ENCODE data around the gene HOXA2.

The HOXA2 gene

DNA sequence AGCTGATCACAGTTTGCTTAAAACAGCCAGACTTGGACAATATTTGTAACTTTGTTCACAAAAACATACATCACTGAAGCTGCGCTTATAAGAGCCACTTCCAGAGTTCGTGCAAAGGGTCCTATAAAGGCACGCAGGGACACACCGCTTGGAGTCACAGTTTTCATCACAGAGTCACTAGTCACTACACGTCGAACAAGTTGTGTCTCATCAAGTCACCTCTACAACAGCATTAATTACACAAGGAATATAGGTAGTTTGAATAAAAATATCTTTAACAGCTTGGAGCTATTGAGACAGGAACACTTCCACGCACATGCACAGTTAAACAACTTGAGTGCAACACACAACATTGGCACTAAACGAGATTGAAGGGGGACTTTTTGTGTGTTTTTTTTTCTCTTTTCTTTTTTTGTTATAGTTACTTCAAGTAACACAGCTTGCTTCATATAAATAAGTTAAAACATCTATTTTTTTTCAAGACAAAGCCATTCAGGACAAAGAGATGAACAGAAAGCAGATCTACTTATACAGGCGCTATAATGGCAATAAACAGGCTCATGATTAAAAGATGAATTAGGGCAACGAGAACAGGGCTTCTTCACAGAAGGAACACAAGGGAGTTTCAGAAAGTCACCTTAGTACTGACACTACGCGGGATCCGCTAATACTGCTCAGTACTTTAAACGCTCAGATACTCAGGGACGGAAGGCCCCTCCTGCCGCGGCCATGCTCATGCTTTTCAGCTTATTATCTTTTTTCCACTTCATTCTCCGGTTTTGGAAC is 38.8 kb upstream of the HOXA2 start:
- DNase-seq = no peak

- DNase-seq = no peak
Measured at GRCh38 chr7:27140126-27140857, 37.8 kb upstream of the HOXA2 start.

GRCh38 chr7:27139334-27140125 is 37.0 kb upstream of the HOXA2 start:
- no peak for DNase-seq

DNA sequence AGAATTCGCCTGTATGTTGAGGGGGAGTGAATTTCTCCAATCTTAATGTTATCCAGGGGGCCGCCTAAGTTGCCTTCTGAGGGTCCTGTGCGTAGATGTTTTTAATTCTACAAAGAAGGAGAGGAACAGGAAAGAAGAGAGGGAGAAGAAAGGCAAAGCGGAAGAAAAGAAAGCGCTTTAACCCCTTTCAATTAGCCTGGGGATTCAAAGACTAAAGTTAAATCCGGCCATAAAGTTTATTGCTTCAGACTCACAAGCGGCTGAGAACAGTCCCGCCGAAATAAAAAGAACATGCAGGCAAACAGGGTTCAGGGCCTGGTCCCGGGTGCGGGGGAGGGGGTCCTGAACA is 36.5 kb upstream of the HOXA2 start:
- no peak for DNase-seq

GRCh38 chr7:27138472-27138871 is 36.0 kb upstream of the HOXA2 start:
- no peak for DNase-seq

GRCh38 chr7:27137640-27138315 is 35.3 kb upstream of the HOXA2 start:
- no peak for DNase-seq

- DNase-seq = peak; percentile 57
Measured at GRCh38 chr7:27134392-27134791, 31.9 kb upstream of the HOXA2 start.

DNA sequence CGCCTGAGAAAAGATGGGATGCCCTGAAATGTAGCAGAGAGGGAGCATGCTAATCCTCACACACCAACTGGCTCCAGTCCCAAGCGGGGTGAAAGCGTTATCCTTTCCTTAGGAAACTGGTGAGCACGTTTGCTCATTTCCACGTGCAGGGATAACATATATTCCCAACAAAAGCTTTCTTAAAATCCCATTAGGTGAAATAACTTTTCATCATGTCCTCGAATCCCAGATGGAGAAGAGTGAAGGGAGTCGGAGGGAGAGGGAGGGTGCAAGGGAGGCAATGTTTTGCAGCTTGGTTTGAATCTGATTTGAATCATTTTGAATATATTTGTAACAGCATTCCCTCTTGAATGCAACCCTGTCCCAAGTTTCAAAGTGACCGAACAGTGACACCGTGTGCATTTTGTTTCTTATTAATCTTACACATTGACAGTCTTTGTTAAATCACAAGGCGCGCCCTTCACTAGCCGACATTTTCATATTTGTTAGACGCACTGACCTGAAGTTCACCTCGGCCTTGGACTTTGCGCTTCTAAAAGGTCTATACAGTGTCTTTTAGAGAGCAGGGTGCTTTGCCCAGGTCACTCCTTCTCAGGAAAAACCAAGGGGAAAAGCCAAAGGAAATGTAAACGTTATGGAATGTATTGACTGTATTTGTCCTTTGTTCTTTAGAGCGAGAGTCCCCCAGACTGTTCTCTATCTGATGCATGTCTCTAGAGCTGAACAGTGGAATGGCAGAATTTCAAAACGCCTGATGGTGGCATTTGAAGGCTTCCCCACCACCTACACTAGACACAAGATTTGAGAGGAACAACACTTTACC is 31.1 kb upstream of the HOXA2 start:
- DNase-seq = no peak

DNA sequence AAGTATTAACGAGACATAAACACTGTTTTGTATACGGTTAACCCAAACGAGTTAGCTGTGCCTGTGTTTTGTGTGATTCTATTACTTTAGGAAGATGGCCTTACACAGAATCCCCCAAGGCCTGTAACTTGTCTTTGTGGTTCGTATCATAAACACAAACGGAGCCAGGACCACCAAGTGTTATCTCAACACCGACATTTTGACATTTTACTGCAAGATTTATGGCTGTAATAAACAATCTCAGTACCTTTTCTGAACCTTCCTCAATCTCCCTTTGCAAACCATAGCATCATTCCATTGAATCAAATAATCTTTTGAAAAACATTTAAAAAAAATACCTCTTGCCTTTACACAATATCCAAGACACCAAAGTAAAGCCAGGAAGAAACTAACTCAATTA is 30.5 kb upstream of the HOXA2 start:
- no peak for DNase-seq

DNA sequence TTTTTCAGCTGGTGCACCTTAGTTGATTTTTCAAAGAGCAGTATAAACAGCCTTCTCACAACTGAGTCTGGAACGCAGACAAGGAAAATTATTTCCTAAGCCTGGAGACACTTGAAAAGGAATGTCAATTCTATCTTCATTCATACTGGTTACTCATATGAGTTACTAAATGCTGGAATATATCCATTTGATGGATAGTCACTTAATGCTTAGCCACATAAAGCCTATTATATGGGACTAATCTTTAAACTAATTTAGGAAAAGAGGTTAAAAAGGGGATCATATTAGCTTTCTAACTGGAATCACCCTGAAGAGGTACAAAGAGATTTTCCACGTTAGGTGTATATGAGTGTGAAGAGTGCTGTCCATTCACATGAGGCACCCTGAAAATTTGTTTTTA is 29.7 kb upstream of the HOXA2 start:
- DNase-seq = no peak

DNA sequence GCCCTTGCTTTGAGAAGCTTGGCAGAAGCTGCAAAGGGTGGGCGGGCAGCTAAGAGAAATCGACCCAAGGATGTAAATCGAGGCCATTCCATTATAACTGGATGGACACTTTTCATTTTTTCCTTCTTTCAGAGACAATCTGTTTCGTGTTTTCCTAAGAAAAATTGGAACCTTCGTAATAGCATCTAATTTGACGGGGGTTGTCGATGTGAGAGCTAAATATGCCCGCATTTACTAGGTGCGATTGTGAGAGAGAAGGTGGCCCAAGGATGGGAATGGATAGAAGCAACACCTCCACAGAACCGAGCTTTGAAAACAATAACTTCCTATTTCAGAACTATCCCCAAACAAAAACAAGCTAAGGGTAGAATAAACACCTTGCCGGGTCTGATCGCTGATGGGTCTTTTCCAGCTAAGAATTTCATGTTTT is 28.9 kb upstream of the HOXA2 start:
- no peak for DNase-seq

- peak; percentile 96 for DNase-seq
Measured at GRCh38 chr7:27130540-27131389, 28.3 kb upstream of the HOXA2 start, which contains the start of gene HOXA4. Gene HOXA4, minus strand, starts transcription at chr7:27130757. Its CDS starts 24 bp downstream, at chr7:27130733.

DNA sequence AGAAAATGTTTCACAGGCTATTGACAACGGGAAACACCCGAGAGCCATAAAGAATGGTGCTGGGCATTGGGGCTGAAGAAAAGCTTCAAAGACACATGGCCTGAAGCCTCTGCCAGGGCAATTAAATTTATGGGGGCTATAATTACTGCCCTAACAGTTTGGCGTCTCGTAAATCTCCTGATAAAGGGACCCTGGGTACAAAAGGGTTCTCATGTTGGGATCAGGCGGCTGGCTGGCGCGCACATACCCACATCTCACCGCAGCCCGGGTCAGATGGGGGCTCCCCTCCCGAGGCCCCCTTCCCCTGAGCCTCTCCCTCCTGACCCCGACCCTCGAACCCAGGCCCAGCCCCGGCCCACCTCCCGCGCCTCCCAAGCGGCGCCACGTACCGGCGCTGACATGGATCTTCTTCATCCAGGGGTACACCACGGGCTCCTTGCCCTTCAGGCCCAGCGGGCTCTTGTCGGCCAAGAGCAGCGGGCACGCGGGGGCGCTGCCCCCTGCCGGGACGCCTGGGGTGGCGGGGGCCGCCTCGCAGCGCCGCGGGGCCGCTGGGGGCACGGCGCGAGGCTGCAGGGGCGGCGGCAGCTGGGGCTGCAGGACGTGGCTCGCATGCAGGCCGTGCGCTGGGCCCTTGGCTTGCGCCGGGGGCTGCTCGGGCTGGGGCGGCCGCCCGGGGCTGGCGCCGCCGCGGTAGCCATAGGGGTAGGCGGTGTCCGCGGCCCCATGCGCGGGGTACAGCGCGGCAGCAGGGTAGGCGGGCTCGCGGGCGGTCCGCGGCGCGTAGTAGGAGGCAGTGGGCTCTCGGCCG is 27.5 kb upstream of the HOXA2 start:
- peak; percentile 51 for DNase-seq

DNA sequence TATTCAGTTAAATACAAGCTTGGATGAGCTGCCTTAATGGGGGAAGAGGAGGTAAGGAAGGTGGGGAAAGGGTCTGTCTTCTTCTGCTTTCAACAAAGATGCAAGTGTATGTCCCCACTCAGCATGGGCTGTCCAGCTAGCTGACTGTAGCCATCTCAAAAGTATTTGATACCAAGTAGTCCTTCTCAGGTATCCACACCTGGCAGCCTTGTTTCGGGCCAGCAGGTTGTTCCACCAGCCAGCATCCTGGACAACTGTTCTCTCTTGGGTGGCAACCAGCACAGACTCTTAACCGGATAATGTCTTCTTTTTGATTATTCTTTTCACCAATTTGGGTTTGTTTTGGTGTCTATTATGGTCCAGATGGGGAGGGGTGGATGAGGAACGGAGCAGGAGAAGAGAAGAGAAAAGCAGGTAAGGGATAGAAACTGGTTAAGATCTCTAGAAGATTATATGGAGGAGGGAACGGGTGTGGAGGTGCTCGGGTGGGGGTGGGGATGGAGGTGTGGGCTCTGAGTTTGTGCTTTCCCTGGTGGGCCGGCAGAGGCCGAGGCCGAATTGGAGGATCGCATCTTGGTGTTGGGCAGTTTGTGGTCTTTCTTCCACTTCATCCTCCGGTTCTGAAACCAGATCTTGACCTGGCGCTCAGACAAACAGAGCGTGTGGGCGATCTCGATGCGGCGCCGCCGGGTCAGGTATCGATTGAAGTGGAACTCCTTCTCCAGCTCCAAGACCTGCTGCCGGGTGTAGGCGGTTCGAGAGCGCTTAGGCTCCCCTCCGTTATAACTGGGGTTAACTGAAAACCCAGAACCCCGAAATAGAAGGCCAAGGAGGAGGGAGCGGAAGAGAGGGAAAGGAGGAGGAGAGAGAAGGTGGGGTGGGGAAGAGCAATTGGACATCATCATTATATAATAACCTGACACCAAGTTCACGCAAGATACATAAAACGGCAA is 26.6 kb upstream of the HOXA2 start:
- no peak for DNase-seq

GRCh38 chr7:27128034-27128433 is 25.6 kb upstream of the HOXA2 start:
- DNase-seq = peak; percentile 74

DNA sequence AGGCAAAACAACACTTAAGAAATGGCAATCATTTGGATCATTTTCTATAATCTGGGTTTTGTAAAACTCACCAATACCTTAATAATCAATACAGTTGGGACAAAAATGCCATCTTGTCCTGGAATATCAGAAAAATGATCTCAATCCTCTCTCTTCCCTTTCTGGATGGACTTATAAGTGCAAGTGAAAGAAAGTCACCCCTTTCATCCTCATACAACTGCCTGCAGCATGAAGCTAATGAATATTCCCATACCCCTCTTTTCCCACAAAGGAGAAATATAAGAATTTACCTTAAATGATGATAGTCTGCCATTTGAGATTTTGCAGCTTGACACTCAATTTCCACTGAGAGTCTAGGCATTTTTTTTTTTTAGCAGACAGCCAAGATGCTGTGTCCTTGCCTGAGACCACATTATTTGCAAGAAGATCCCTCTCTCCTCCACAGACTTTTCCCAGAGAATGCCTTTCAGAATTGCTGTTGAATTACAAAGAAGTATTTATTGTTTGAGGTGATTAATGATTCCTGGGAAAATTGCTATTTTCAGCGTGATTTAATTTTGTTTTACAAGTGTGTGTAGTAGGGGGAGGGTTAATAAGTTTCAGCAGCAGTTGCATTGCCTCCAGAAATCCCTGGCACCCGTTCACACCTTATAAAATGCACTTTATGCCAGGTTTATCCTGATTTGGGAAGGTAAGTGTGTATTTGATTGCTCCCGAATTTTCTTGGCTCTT is 24.3 kb upstream of the HOXA2 start:
- no peak for DNase-seq

GRCh38 chr7:27125986-27126394 is 23.5 kb upstream of the HOXA2 start:
- no peak for DNase-seq
